Small intestine (tissue), 4 donors: Measurements from ENCODE around the gene BBOX1. TPM values are rescaled to one million over a fixed set of nuclear protein-coding genes. Genes with fewer than 3 reads are reported as not detected.

Experiments used
- polyA plus RNA-seq, 4 donors: library from polyadenylated mRNA; stranded (reverse) in 3 of 4; unstranded in 1 of 4; fragments of 200-250 nt in 3 of 4; fragments of 120-200 nt in 1 of 4; gene quantifications; one replicate each; pipeline versions ENCODE4 v1.2.1 to v1.2.3, GENCODE V29; 2013
- donor health status: healthy with polysubstance abuse.
- donor health status: Bipolar disorder and iron deficiency.
- donor health status: healthy.

The BBOX1 gene
- polyA plus RNA-seq, 4 donors: 2.1 TPM; not detected in 3

Other genes with a start within 250 kb of the BBOX1 start
- gene FIBIN, start 46.7 kb upstream of the BBOX1 start, polyA plus RNA-seq: 10 to 100 TPM in 1 of 4 donors, 1 to 10 TPM in 1, not detected in 2; 6.1 to 15.5 TPM